Ovary (tissue), 10 donors: Measurements from ENCODE around the gene P4HB. TPM values are rescaled to one million over a fixed set of nuclear protein-coding genes. Genes with fewer than 3 reads are reported as not detected.

Source experiments
- DNase-seq, 5 donors: peaks; one replicate each; pipeline ENCODE4 v3.0.0-alpha.2; 2019 to 2020
- H3K27ac ChIP-seq, 2 donors: fragments of 200-600 bp; one replicate each; pipeline versions ENCODE4 v1.5.1 to v1.8.0; 2019 to 2022
- H3K27me3 ChIP-seq: fragments of 200-600 bp; one replicate; pipeline ENCODE4 v1.8.0; 2022
- H3K36me3 ChIP-seq: fragments of 200-600 bp; sonication (generic); one replicate; pipeline ENCODE4 v1.5.1; 2019
- H3K4me1 ChIP-seq: one replicate; pipeline ENCODE4 v1.8.1; 2013; ENCODE audit warnings: mild to moderate bottlenecking, moderate library complexity; ENCODE audit not compliant: insufficient read depth
- H3K4me3 ChIP-seq: fragments of 200-600 bp; sonication (generic); one replicate; pipeline ENCODE4 v1.5.1; 2017
- H3K9me3 ChIP-seq, 2 donors: fragments of 200-600 bp in 1 of 2; sonication (generic) in 1 of 2; one replicate each; pipeline versions ENCODE4 v1.5.1 to v1.8.1; 2013 to 2019; ENCODE audit warnings: mild to moderate bottlenecking in 1 of 2, moderate library complexity in 1 of 2
- CTCF ChIP-seq, 3 donors: fragments of 450-650 bp in 2 of 3; fragments of 200-600 bp in 1 of 3; IDR thresholded peaks; one replicate each; pipeline versions ENCODE4 v1.5.1 to v1.8.0; 2016 to 2022; ENCODE audit warnings: antibody characterized with exemption in 3 of 3, mild to moderate bottlenecking in 1 of 3
- EP300 ChIP-seq: sonication (generic); formaldehyde crosslinking; IDR thresholded peaks from one replicate; pipeline ENCODE4 v1.6.1; 2017; ENCODE audit warnings: antibody characterized with exemption
- POLR2A ChIP-seq: fragments of 450-650 bp; IDR thresholded peaks from one replicate; pipeline ENCODE4 v1.6.1; 2017; ENCODE audit warnings: antibody characterized with exemption, mild to moderate bottlenecking, moderate library complexity
- WGBS, 3 donors: extraction: QIAGEN DNeasy Blood & Tissue Kit in 1 of 3; methylation state at CpG; one replicate each; pipeline versions ENCODE4 v1.1.5 to v1.1.7; 2013 to 2017; 5-methylcytosine and 5-hydroxymethylcytosine counted together
- intact Hi-C, 4 donors: fragments of 100-400 bp; cut with DNase I; formaldehyde crosslinking; loops; one replicate each; pipeline versions ENCODE4 v1.11.0 to v1.15.1; 2022 to 2023
- long read RNA-seq, 3 donors: library from polyadenylated mRNA in 2 of 3; unstranded in 2 of 3; transcript quantifications; one replicate each; pipeline ENCODE4 v2.0.0 and lab custom pipeline, GENCODE V29; 2021 to 2026
- polyA plus RNA-seq, 2 donors: library from polyadenylated mRNA; stranded (reverse); fragments of 200-250 nt in 1 of 2; fragments of 350-450 nt in 1 of 2; fragmentation: Illumina TruSeq in 1 of 2; extraction: RNeasy Lipid Tissue Mini Kit (QIAGEN cat#74804) in 1 of 2; gene quantifications; one replicate each; pipeline ENCODE4 v1.2.3, GENCODE V29; 2013 to 2014
- total RNA-seq, 7 donors: library from RNA; depleted of rRNA in 2 of 7; stranded (reverse); fragments of >200 nt in 2 of 7; fragmentation: NEBNext Ultra II Directional in 3 of 7; extraction: Animal tissue kit (Norgen Biotek cat#: 25700) in 3 of 7; gene quantifications; one replicate each; pipeline versions ENCODE4 v1.1.0 to v1.2.4, GENCODE V29; 2016 to 2023
- donor health status: DM: no; HTN: no; CAD: no; lungs with moderate emphysema.
- donor health status: DM: no; HTN: no; CAD: no.
- donor health status: Bipolar disorder and iron deficiency.
- donor health status: DM: yes; HTN: yes; CAD: no.
- donor health status: DM: no; HTN: no; CAD: no.
- donor health status: DM: yes; HTN: yes; CAD: no.

P4HB gene
- total RNA-seq (100 to 1,000 TPM; 230 to 435 (median 312) TPM), polyA plus RNA-seq (1,000 to 10,000 TPM in 1 of 2 donors, 100 to 1,000 TPM in 1; 222 to 2,080 TPM)
- long read RNA-seq, donor 1, transcript P4HB-220 (11 exons, 2,453 nt), result minor isoform, 13 of 2,986 reads
- long read RNA-seq, donor 1, transcript P4HB-208 (2 exons, 914 nt), result minor isoform, 28 of 2,986 reads
- long read RNA-seq, donor 1, transcript P4HB-210 (5 exons, 765 nt), result minor isoform, 53 of 2,986 reads
- long read RNA-seq, donor 1, transcript P4HB-201 (11 exons, 2,603 nt), result major isoform, 2,616 of 2,986 reads
- long read RNA-seq, donor 1, partial matches to known transcripts, result 156 of 2,986 reads
- long read RNA-seq, donor 1, other reads (novel, unspliced or antisense), result 103 of 2,986 reads
- long read RNA-seq, donor 2, transcript P4HB-201 (11 exons, 2,603 nt), result major isoform, 110 of 130 reads
- long read RNA-seq, donor 2, transcript P4HB-204 (2 exons, 872 nt), result minor isoform, 6 of 130 reads
- long read RNA-seq, donor 2, partial matches to known transcripts, result 0 of 130 reads
- long read RNA-seq, donor 2, other reads (novel, unspliced or antisense), result 5 of 130 reads
- long read RNA-seq, donor 3, transcript P4HB-208 (2 exons, 914 nt), result minor isoform, 7 of 1,262 reads
- long read RNA-seq, donor 3, transcript P4HB-220 (11 exons, 2,453 nt), result minor isoform, 7 of 1,262 reads
- long read RNA-seq, donor 3, transcript P4HB-210 (5 exons, 765 nt), result minor isoform, 7 of 1,262 reads
- long read RNA-seq, donor 3, transcript P4HB-201 (11 exons, 2,603 nt), result major isoform, 1,072 of 1,262 reads
- long read RNA-seq, donor 3, partial matches to known transcripts, result 101 of 1,262 reads
- long read RNA-seq, donor 3, other reads (novel, unspliced or antisense), result 59 of 1,262 reads

- no peaks in the 10 kb centered on the region for H3K9me3 ChIP-seq
- intact Hi-C loops, result no loop called here
- H3K4me3 ChIP-seq, result peak within 1 kb of the TSS; percentile 89
- DNase-seq, result peak in 1 of 5 donors; percentile 32
- peaks cover 12% of the 10 kb centered on the region for H3K4me1 ChIP-seq
- WGBS, 3 donors, result 0 to 1% (median 0%) methylated on average over 32 to 95 of the region's 95 CpGs
- peak within 1 kb of the TSS; percentile 74 to 94 for H3K27ac ChIP-seq
- H3K36me3 ChIP-seq, result no peaks in the 10 kb centered on the region
- H3K27me3 ChIP-seq, result no peaks in the 10 kb centered on the region
- TF ChIP-seq EP300, result no peak
- TF ChIP-seq POLR2A, result peak; percentile 68
These were observed at the start of gene P4HB for GRCh38 chr17:81859906-81860755. TSS of gene P4HB (minus strand) at chr17:81860535. CDS start at chr17:81860471, 64 bp downstream.

- no peaks in the 10 kb centered on the region for H3K9me3 ChIP-seq
- peaks cover 1% of the 10 kb centered on the region for H3K4me1 ChIP-seq
- no peaks in the 10 kb centered on the region for H3K36me3 ChIP-seq
- no peak for DNase-seq
- no peak overlapping the region for H3K27ac ChIP-seq
- WGBS, 3 donors, result 92 to 96% (median 92%) methylated on average over 6 to 12 of the region's 12 CpGs
- H3K4me3 ChIP-seq, result no peak overlapping the region
- TF ChIP-seq POLR2A (no peak), EP300 (no peak), CTCF (IDR thresholded peaks at IDR 0.05) (no peak)
- intact Hi-C loops, result no loop called here
- no peaks in the 10 kb centered on the region for H3K27me3 ChIP-seq
These were observed 48.9 kb upstream of the P4HB start for GRCh38 chr17:81909231-81909630.

- H3K36me3 ChIP-seq, result no peaks in the 10 kb centered on the region
These were observed 48.5 kb upstream of the P4HB start for GRCh38 chr17:81908793-81909192.

More at GRCh38 chr17:81908793-81909192, 48.5 kb upstream of the P4HB start:
- TF ChIP-seq CTCF (IDR thresholded peaks at IDR 0.05) (no peak), POLR2A (no peak), EP300 (no peak)
- intact Hi-C loops, result no loop called here
- H3K9me3 ChIP-seq, result no peaks in the 10 kb centered on the region
- peaks cover 1% of the 10 kb centered on the region for H3K4me1 ChIP-seq
- DNase-seq, result no peak
- H3K27me3 ChIP-seq, result no peaks in the 10 kb centered on the region
- WGBS, 3 donors, result 91 to 95% (median 92%) methylated on average over 10 to 11 of the region's 11 CpGs
- no peak overlapping the region for H3K4me3 ChIP-seq
- H3K27ac ChIP-seq, result no peak overlapping the region
